B cell (primary cell): ENCODE results near the gene SIK3. TPM values are rescaled to one million over a fixed set of nuclear protein-coding genes. Genes with fewer than 3 reads are reported as not detected.

ENCODE experiments used
- ATAC-seq: fragments of 200-7000 bp; cut with Tn5 transposase; one replicate; pipeline ENCODE4 v1.10.0; 2021; ENCODE audit warnings: low read depth, mild to moderate bottlenecking, moderate number of reproducible peaks, moderate library complexity
- CTCF ChIA-PET: fragments of 350-600 bp; sonication (Branson Sonifier 250); formaldehyde crosslinking; loops from one replicate; lab custom pipeline; 2021; ENCODE audit warnings: antibody characterized with exemption, inconsistent platforms; lab: Charles Lee
- POLR2A ChIA-PET: fragments of 350-600 bp; sonication (Branson Sonifier 250); formaldehyde crosslinking; loops from one replicate; lab custom pipeline; 2021; ENCODE audit warnings: antibody characterized with exemption; lab: Charles Lee
- DNase-seq: peaks from one replicate; pipeline ENCODE4 v3.0.0; 2013
- H2AFZ ChIP-seq: 2 replicates; pipeline ENCODE4 v1.6.1; 2012; ENCODE audit warnings: mild to moderate bottlenecking, low read depth, low read length; ENCODE audit not compliant: insufficient read depth, poor library complexity, severe bottlenecking
- H3K27ac ChIP-seq, 2 donors: 1 replicate in 1 of 2; 2 replicates in 1 of 2; pipeline ENCODE4 v1.5.1; 2012 to 2013; ENCODE audit warnings: low read length in 2 of 2, mild to moderate bottlenecking in 2 of 2, moderate library complexity in 1 of 2
- H3K27me3 ChIP-seq, 4 experiments: fragments of 200-600 bp in 1 of 4; sonication (generic) in 1 of 4; replicated peaks in 1 of 4; 1 replicate in 2 of 4; 2 replicates in 2 of 4; pipeline versions ENCODE4 v1.6.1 to v1.7.0; 2013 to 2016; ENCODE audit warnings: low read length in 3 of 4, mild to moderate bottlenecking in 2 of 4, mixed read lengths in 1 of 4, moderate library complexity in 1 of 4; ENCODE audit not compliant: insufficient read depth in 4 of 4, control insufficient read depth in 3 of 4; ENCODE audit errors: control extremely low read depth in 1 of 4
- H3K36me3 ChIP-seq, 2 experiments: replicated peaks in 1 of 2; 1 replicate in 1 of 2; 2 replicates in 1 of 2; pipeline versions ENCODE4 v1.6.1 to v1.7.1; 2013; ENCODE audit warnings: low read length in 1 of 2; ENCODE audit not compliant: insufficient read depth in 2 of 2, control insufficient read depth in 1 of 2; ENCODE audit errors: control extremely low read depth in 1 of 2, extremely low read depth in 1 of 2
- H3K4me1 ChIP-seq, 2 donors: fragments of 200-600 bp in 1 of 2; sonication (generic) in 1 of 2; 1 replicate in 1 of 2; 2 replicates in 1 of 2; pipeline versions ENCODE4 v1.5.1 to v1.6.1; 2013 to 2017; ENCODE audit warnings: low read length in 2 of 2; ENCODE audit not compliant: control insufficient read depth in 2 of 2, insufficient read depth in 2 of 2
- H3K4me2 ChIP-seq: replicated peaks from 2 replicates; pipeline ENCODE3; 2012; ENCODE audit warnings: mild to moderate bottlenecking, low read depth, low read length; ENCODE audit not compliant: poor library complexity, severe bottlenecking
- H3K4me3 ChIP-seq, 5 experiments: fragments of 200-600 bp in 1 of 5; sonication (generic) in 1 of 5; 1 replicate in 3 of 5; 2 replicates in 2 of 5; pipeline versions ENCODE4 v1.5.1 to v1.7.0; 2011 to 2016; ENCODE audit warnings: low read length in 4 of 5, mild to moderate bottlenecking in 4 of 5, low read depth in 2 of 5, control low read depth in 1 of 5, moderate library complexity in 1 of 5; ENCODE audit not compliant: insufficient read depth in 1 of 5; ENCODE audit errors: control extremely low read depth in 1 of 5, extremely low read depth in 1 of 5
- H3K79me2 ChIP-seq: fragments of 200-600 bp; sonication (generic); one replicate; pipeline ENCODE4 v1.6.0; 2016; ENCODE audit warnings: low read length; ENCODE audit not compliant: control insufficient read depth, insufficient read depth
- H3K9ac ChIP-seq: fragments of 200-600 bp; sonication (generic); 2 replicates; pipeline ENCODE4 v1.6.1; 2017; ENCODE audit warnings: mild to moderate bottlenecking, low read length, moderate library complexity
- H3K9me3 ChIP-seq, 3 donors: one replicate each; pipeline versions ENCODE4 v1.6.1 to v1.7.1; 2013; ENCODE audit warnings: low read length in 2 of 3; ENCODE audit not compliant: control insufficient read depth in 2 of 3, insufficient read depth in 1 of 3; ENCODE audit errors: control extremely low read depth in 1 of 3
- H4K20me1 ChIP-seq: 2 replicates; pipeline ENCODE4 v1.6.0; 2012; ENCODE audit warnings: mild to moderate bottlenecking, low read length; ENCODE audit not compliant: insufficient read depth, control insufficient read depth, poor library complexity, severe bottlenecking
- H3K27ac Mint-ChIP-seq: one replicate; pipeline ENCODE4 v1.8.0; 2021; ENCODE audit warnings: mixed read lengths
- H3K27me3 Mint-ChIP-seq: one replicate; pipeline ENCODE4 v1.8.0; 2021; ENCODE audit warnings: mixed read lengths
- H3K4me1 Mint-ChIP-seq: one replicate; pipeline ENCODE4 v1.8.0; 2021; ENCODE audit warnings: mixed read lengths
- H3K4me3 Mint-ChIP-seq: one replicate; pipeline ENCODE4 v1.8.0; 2021; ENCODE audit warnings: mixed read lengths
- H3K9me3 Mint-ChIP-seq: one replicate; pipeline ENCODE4 v1.8.0; 2022; ENCODE audit warnings: mixed read lengths; ENCODE audit not compliant: insufficient read depth
- EZH2 ChIP-seq: IDR thresholded peaks from 2 replicates; pipeline ENCODE4 v1.6.1; 2012; ENCODE audit warnings: borderline replicate concordance, low read depth, mild to moderate bottlenecking, moderate library complexity, low read length; ENCODE audit not compliant: insufficient read depth, poor library complexity, severe bottlenecking
- WGBS: methylation state at CpG from one replicate; pipeline ENCODE4 v1.1.5; 2013; ENCODE audit warnings: missing lambda C conversion rate; ENCODE audit not compliant: insufficient coverage; 5-methylcytosine and 5-hydroxymethylcytosine counted together
- intact Hi-C: fragments of 100-400 bp; cut with micrococcal nuclease; formaldehyde crosslinking; loops from one replicate; pipeline ENCODE4 v1.10.0; 2022
- polyA plus RNA-seq: library from polyadenylated mRNA; depleted of rRNA; stranded (reverse); fragments of >200 nt; gene quantifications from 2 replicates; pipeline ENCODE4 v1.2.3, GENCODE V29; 2012
- total RNA-seq, 2 donors: library from RNA; stranded (reverse); fragments of 120-200 nt in 1 of 2; gene quantifications; 1 replicate in 1 of 2; 2 replicates in 1 of 2; pipeline versions ENCODE4 v1.2.3 to v1.2.4, GENCODE V29; 2013 to 2022
- TF ChIP-seq, protein P1 (sequence below): fragments of 200-600 bp; IDR thresholded peaks from one replicate; pipeline ENCODE4 v1.8.0; 2022; ENCODE audit warnings: antibody characterized with exemption, mild to moderate bottlenecking

SIK3 gene
- total and polyA plus RNA-seq, 2 donors (not counting 1 experiment from before 2014, with no cell fraction given): 36.5 to 180 TPM

DNA sequence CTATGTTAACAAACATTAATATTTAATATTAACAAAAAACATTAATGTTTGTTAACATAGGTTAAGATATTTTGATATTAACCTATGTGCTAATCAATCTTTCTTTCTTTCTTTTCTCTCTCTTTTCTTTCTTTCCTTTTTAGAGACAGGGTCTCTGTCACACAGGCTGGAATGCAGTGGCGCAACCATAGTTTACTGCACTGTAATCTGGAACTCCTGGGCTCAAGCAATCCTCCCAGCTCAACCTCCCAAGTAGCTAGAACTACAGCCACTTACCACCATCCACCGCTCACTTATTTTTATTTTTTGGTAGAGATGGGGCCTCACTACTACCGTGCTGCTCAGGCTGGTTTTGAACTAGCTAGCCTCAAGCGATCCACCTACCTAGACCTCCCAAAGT is 13.2 kb downstream of the SIK3 start:
- H3K27me3 Mint-ChIP-seq: no peaks in the 10 kb centered on the region
- H3K4me3 ChIP-seq: no peak overlapping the region
- CTCF ChIA-PET: no interaction called here
- no peak overlapping the region for H3K27ac ChIP-seq
- DNase-seq: no peak
- 100% methylated on average over 1 of the region's 4 CpGs for WGBS
- H3K36me3 ChIP-seq: peaks cover 0 to 6% of the 10 kb centered on the region in 2 experiments
- H3K9me3 ChIP-seq: peaks cover 0 to 5% (median 0%) of the 10 kb centered on the region in 3 donors
- H3K9me3 Mint-ChIP-seq: no peaks in the 10 kb centered on the region
- peaks cover 75% of the 10 kb centered on the region for H4K20me1 ChIP-seq
- H3K4me1 ChIP-seq: peaks cover 16 to 19% of the 10 kb centered on the region in 2 donors
- H3K4me1 Mint-ChIP-seq: peaks cover 66% of the 10 kb centered on the region
- no peak overlapping the region for H3K27ac Mint-ChIP-seq
- intact Hi-C loops: no loop called here
- TF ChIP-seq, protein P1, sequence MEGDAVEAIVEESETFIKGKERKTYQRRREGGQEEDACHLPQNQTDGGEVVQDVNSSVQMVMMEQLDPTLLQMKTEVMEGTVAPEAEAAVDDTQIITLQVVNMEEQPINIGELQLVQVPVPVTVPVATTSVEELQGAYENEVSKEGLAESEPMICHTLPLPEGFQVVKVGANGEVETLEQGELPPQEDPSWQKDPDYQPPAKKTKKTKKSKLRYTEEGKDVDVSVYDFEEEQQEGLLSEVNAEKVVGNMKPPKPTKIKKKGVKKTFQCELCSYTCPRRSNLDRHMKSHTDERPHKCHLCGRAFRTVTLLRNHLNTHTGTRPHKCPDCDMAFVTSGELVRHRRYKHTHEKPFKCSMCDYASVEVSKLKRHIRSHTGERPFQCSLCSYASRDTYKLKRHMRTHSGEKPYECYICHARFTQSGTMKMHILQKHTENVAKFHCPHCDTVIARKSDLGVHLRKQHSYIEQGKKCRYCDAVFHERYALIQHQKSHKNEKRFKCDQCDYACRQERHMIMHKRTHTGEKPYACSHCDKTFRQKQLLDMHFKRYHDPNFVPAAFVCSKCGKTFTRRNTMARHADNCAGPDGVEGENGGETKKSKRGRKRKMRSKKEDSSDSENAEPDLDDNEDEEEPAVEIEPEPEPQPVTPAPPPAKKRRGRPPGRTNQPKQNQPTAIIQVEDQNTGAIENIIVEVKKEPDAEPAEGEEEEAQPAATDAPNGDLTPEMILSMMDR: no peak
- no peak for TF ChIP-seq EZH2
- no peak overlapping the region for H2AFZ ChIP-seq
- POLR2A ChIA-PET: no interaction called here
- no peaks in the 10 kb centered on the region for H3K27me3 ChIP-seq
- H3K4me3 Mint-ChIP-seq: no peak overlapping the region
- peaks cover 99% of the 10 kb centered on the region for H3K79me2 ChIP-seq
- no peak for ATAC-seq
- H3K9ac ChIP-seq: no peak overlapping the region
- H3K4me2 ChIP-seq: no peak overlapping the region

DNA sequence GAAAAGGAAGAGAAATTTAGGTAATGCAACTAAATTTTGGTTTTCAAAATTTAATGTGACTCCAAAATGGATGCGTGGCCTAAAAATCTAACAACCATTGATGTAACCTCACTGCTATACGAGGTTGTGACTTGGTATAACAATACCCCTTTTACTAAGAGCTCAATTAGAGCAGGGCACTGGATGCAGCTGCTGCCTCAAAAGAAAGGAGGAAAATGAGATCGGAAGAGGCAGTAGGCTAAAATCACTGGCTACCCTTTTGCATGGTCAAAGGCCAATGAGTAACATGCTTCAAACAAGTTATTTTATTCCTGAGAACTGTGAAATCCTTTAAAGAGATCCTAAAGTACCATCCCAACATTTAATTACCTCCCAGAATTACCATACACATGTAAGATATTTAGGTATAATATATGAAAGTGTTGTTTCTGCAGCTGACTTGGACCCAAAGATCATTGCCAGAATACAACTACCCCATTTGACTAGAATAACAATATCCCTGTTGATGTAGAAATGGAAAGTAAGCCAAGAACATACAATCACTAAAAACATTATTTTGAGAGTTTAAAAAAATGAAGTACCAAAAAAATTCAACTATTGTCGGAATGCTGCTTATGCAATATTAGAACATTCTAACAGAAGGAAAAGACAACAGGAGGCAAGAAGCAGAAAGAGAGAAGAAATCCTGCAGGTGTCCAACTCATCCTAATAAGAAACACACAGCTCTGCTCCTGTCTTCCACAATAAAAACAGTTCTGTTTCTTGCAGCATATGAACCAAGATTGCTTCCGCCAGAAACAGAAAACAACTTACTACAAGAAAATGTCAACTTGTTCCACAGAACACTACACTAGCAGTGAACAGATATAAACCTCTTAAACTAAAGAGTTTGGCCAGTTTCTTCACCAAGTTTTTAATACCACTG is 15.0 kb downstream of the SIK3 start:
- H3K27me3 ChIP-seq: no peaks in the 10 kb centered on the region
- H3K9me3 ChIP-seq: no peaks in the 10 kb centered on the region
- H3K4me3 ChIP-seq: no peak overlapping the region
- DNase-seq (no peak), ATAC-seq (no peak)
- H3K36me3 ChIP-seq: peaks cover 0 to 6% of the 10 kb centered on the region in 2 experiments
- Mint-ChIP-seq H3K4me3 (no peak overlapping the region), H3K27ac (no peak overlapping the region), H3K27me3 (no peaks in the 10 kb centered on the region), H3K4me1 (peaks cover 63% of the 10 kb centered on the region), H3K9me3 (no peaks in the 10 kb centered on the region)
- ChIA-PET POLR2A (no interaction called here), CTCF (interaction anchor here (0.7 to 1.6 kb wide), 3 partner anchors 8 to 23 kb away, joined by 3 to 4 read pairs (median 3); no protein-coding TSS in a partner anchor)
- peaks cover 88% of the 10 kb centered on the region for H4K20me1 ChIP-seq
- 60% methylated on average over 1 of the region's 5 CpGs for WGBS
- H3K9ac ChIP-seq: no peak overlapping the region
- H3K4me2 ChIP-seq: peak overlapping the region; percentile 8
- H3K27ac ChIP-seq: no peak overlapping the region
- H3K4me1 ChIP-seq: peaks cover 13 to 15% of the 10 kb centered on the region in 2 donors
- peaks cover 99% of the 10 kb centered on the region for H3K79me2 ChIP-seq
- no peak overlapping the region for H2AFZ ChIP-seq
- no peak for TF ChIP-seq EZH2
- TF ChIP-seq, protein P1: no peak
- intact Hi-C loops: loop anchor here (2.0 kb wide), 1 partner anchor 14 kb away; no protein-coding TSS in a partner anchor
